GM23248 (cell line): Measurements from ENCODE around the gene NRP1. TPM values are rescaled to one million over a fixed set of nuclear protein-coding genes. Genes with fewer than 3 reads are reported as not detected.

Experiments
- DNase-seq: peaks from one replicate; pipeline ENCODE4 v3.0.0-alpha.2; 2015
- H2AFZ ChIP-seq: fragments of 200-600 bp; sonication (generic); 2 replicates; pipeline ENCODE4 v1.6.1; 2016; ENCODE audit warnings: antibody characterized with exemption
- H3F3A ChIP-seq: fragments of 200-600 bp; sonication (generic); 2 replicates; pipeline ENCODE4 v1.6.1; 2016; ENCODE audit warnings: mild to moderate bottlenecking, antibody characterized with exemption, mixed run types; ENCODE audit not compliant: insufficient read depth
- H3K27ac ChIP-seq: fragments of 200-600 bp; sonication (generic); 2 replicates; pipeline ENCODE4 v1.5.1; 2016; ENCODE audit warnings: mild to moderate bottlenecking
- H3K27me3 ChIP-seq: fragments of 200-600 bp; sonication (generic); replicated peaks from 2 replicates; pipeline ENCODE4 v1.6.1; 2016; ENCODE audit warnings: mild to moderate bottlenecking; ENCODE audit not compliant: insufficient read depth
- H3K36me3 ChIP-seq: fragments of 200-600 bp; sonication (generic); 2 replicates; pipeline ENCODE4 v1.6.1; 2016; ENCODE audit warnings: low read depth, mild to moderate bottlenecking
- H3K4me1 ChIP-seq: fragments of 200-600 bp; sonication (generic); 2 replicates; pipeline ENCODE4 v1.6.1; 2016; ENCODE audit warnings: mild to moderate bottlenecking; ENCODE audit not compliant: insufficient read depth
- H3K4me2 ChIP-seq: fragments of 200-600 bp; sonication (generic); one replicate; pipeline ENCODE4 v1.6.1; 2016; ENCODE audit warnings: mild to moderate bottlenecking; ENCODE audit not compliant: unreplicated experiment
- H3K4me3 ChIP-seq: fragments of 200-600 bp; sonication (generic); 2 replicates; pipeline ENCODE4 v1.5.1; 2016; ENCODE audit warnings: mild to moderate bottlenecking
- H3K79me2 ChIP-seq: fragments of 200-600 bp; sonication (generic); 2 replicates; pipeline ENCODE4 v1.6.1; 2016; ENCODE audit warnings: mild to moderate bottlenecking; ENCODE audit not compliant: insufficient read depth
- H3K9ac ChIP-seq: fragments of 200-600 bp; sonication (generic); 2 replicates; pipeline ENCODE4 v1.6.1; 2016; ENCODE audit warnings: mild to moderate bottlenecking
- H3K9me2 ChIP-seq: fragments of 200-600 bp; sonication (generic); 2 replicates; pipeline ENCODE4 v1.6.1; 2016; ENCODE audit warnings: mixed run types, mild to moderate bottlenecking, moderate library complexity; ENCODE audit not compliant: insufficient read depth
- H3K9me3 ChIP-seq: fragments of 200-600 bp; sonication (generic); one replicate; pipeline ENCODE4 v1.6.1; 2017; ENCODE audit warnings: low read depth
- H4K20me1 ChIP-seq: fragments of 200-600 bp; sonication (generic); 2 replicates; pipeline ENCODE4 v1.6.0; 2016; ENCODE audit not compliant: insufficient read depth
- EZH2 ChIP-seq: fragments of 200-600 bp; sonication (generic); IDR thresholded peaks from 2 replicates; pipeline ENCODE4 v1.6.1; 2018; ENCODE audit warnings: antibody characterized with exemption, mild to moderate bottlenecking; ENCODE audit not compliant: insufficient read depth, poor library complexity, severe bottlenecking
- EZH2phosphoT487 ChIP-seq: fragments of 200-600 bp; sonication (generic); IDR thresholded peaks from 2 replicates; pipeline ENCODE4 v1.6.1; 2018; ENCODE audit warnings: antibody characterized with exemption, moderate library complexity, mild to moderate bottlenecking, low read depth; ENCODE audit not compliant: insufficient read depth
- WGBS, 2 experiments: methylation state at CpG; one replicate each; pipeline ENCODE4 v1.1.6; 2015 to 2017; ENCODE audit warnings: low lambda C conversion rate in 2 of 2, low coverage in 1 of 2; ENCODE audit errors: missing lambda C conversion rate in 2 of 2; 5-methylcytosine and 5-hydroxymethylcytosine counted together
- in situ Hi-C: fragments of 300-500 bp; cut with MboI; formaldehyde crosslinking; loops from 2 replicates; pipeline ENCODE4 v1.15.0; 2020
- polyA plus RNA-seq: library from polyadenylated mRNA; unstranded; fragments of >200 nt; fragmentation: Nextera tagmentation; extraction: Ambion mirVana; gene quantifications from 2 replicates; pipeline ENCODE4 v1.2.1, GENCODE V29; 2016
- total RNA-seq: library from RNA; depleted of rRNA; stranded (reverse); fragments of >200 nt; shearing (Covaris generic); gene quantifications from 2 replicates; pipeline ENCODE4 v1.2.3, GENCODE V29; 2014

Gene NRP1
- total and polyA plus RNA-seq, 2 experiments from 2014 or later: 152 to 175 TPM

GRCh38 chr10:33235951-33236350 is 98.5 kb downstream of the NRP1 start:
- in situ Hi-C loops: no loop called here
- WGBS, 2 experiments: 81 to 83% methylated on average over 3 of the region's 3 CpGs
- Histone ChIP-seq H2AFZ (no peak overlapping the region), H3K4me1 (peaks cover 82% of the 10 kb centered on the region), H3K4me2 (no peak overlapping the region), H3K36me3 (no peaks in the 10 kb centered on the region), H3K27ac (peak overlapping the region; percentile 91), H3F3A (peaks cover 96% of the 10 kb centered on the region), H3K9ac (no peak overlapping the region), H3K79me2 (peaks cover 65% of the 10 kb centered on the region), H3K4me3 (no peak overlapping the region), H3K27me3 (no peaks in the 10 kb centered on the region), H3K9me3 (no peaks in the 10 kb centered on the region), H3K9me2 (no peaks in the 10 kb centered on the region), H4K20me1 (no peaks in the 10 kb centered on the region)
- TF ChIP-seq EZH2 (no peak), EZH2phosphoT487 (no peak)
- DNase-seq: no peak

- Histone ChIP-seq H3K9me2 (no peaks in the 10 kb centered on the region), H2AFZ (no peak overlapping the region), H3K27me3 (no peaks in the 10 kb centered on the region), H3K4me2 (no peak overlapping the region), H3K4me3 (no peak overlapping the region), H3K9ac (0 out of 2 replicates have a peak overlapping the region, but pooled peaks have one; percentile 9), H3K36me3 (no peaks in the 10 kb centered on the region), H3K79me2 (peaks cover 66% of the 10 kb centered on the region), H3K9me3 (no peaks in the 10 kb centered on the region), H3F3A (peaks cover 96% of the 10 kb centered on the region), H4K20me1 (no peaks in the 10 kb centered on the region), H3K4me1 (peaks cover 76% of the 10 kb centered on the region), H3K27ac (peak overlapping the region; percentile 91)
- no peak for DNase-seq
- WGBS, 2 experiments: 59 to 68% methylated on average over 8 of the region's 8 CpGs
- TF ChIP-seq EZH2 (no peak), EZH2phosphoT487 (no peak)
- in situ Hi-C loops: no loop called here
These were observed 99.1 kb downstream of the NRP1 start for GRCh38 chr10:33235251-33235884.

- H3K9me3 ChIP-seq: no peaks in the 10 kb centered on the region
- 0 out of 2 replicates have a peak overlapping the region, but pooled peaks have one; percentile 9 for H3K9ac ChIP-seq
- H3K36me3 ChIP-seq: no peaks in the 10 kb centered on the region
- H3K4me1 ChIP-seq: peaks cover 76% of the 10 kb centered on the region
- H4K20me1 ChIP-seq: no peaks in the 10 kb centered on the region
- H3K4me3 ChIP-seq: no peak overlapping the region
- H3K27ac ChIP-seq: peak overlapping the region; percentile 91
- in situ Hi-C loops: no loop called here
- H3F3A ChIP-seq: peaks cover 96% of the 10 kb centered on the region
- no peak overlapping the region for H2AFZ ChIP-seq
- TF ChIP-seq EZH2phosphoT487 (no peak), EZH2 (no peak)
- DNase-seq: peak; percentile 50
- no peaks in the 10 kb centered on the region for H3K27me3 ChIP-seq
- peaks cover 69% of the 10 kb centered on the region for H3K79me2 ChIP-seq
- WGBS, 2 experiments: 5 to 29% methylated on average over 1 of the region's 1 CpG
- H3K9me2 ChIP-seq: no peaks in the 10 kb centered on the region
- peak overlapping the region; percentile 55 for H3K4me2 ChIP-seq
These were observed 99.6 kb downstream of the NRP1 start for GRCh38 chr10:33234831-33235237.

GRCh38 chr10:33233635-33234034 is 100.8 kb downstream of the NRP1 start:
- H3K36me3 ChIP-seq: no peaks in the 10 kb centered on the region
- no peaks in the 10 kb centered on the region for H3K27me3 ChIP-seq
- H4K20me1 ChIP-seq: no peaks in the 10 kb centered on the region
- no peak for TF ChIP-seq EZH2phosphoT487
- H3K9me3 ChIP-seq: no peaks in the 10 kb centered on the region
- in situ Hi-C loops: no loop called here
- H3K4me1 ChIP-seq: peaks cover 75% of the 10 kb centered on the region
- H3K9ac ChIP-seq: 0 out of 2 replicates have a peak overlapping the region, but pooled peaks have one; percentile 3
- WGBS, 2 experiments: 66 to 70% methylated on average over 3 of the region's 3 CpGs
- H3K9me2 ChIP-seq: no peaks in the 10 kb centered on the region
- DNase-seq: peak; percentile 28
- no peak overlapping the region for H2AFZ ChIP-seq
- peak overlapping the region; percentile 91 for H3K27ac ChIP-seq
- peaks cover 77% of the 10 kb centered on the region for H3K79me2 ChIP-seq
- peak overlapping the region; percentile 55 for H3K4me2 ChIP-seq
- peaks cover 95% of the 10 kb centered on the region for H3F3A ChIP-seq
- no peak overlapping the region for H3K4me3 ChIP-seq

GRCh38 chr10:33233221-33233620 is 101.2 kb downstream of the NRP1 start:
- Histone ChIP-seq H3K9me3 (no peaks in the 10 kb centered on the region), H3K4me3 (no peak overlapping the region), H3K4me1 (peaks cover 71% of the 10 kb centered on the region), H2AFZ (no peak overlapping the region), H3K27me3 (no peaks in the 10 kb centered on the region), H3K79me2 (peaks cover 82% of the 10 kb centered on the region), H3K9me2 (no peaks in the 10 kb centered on the region), H3K4me2 (peak overlapping the region; percentile 55), H3K27ac (peak overlapping the region; percentile 91), H4K20me1 (no peaks in the 10 kb centered on the region), H3F3A (peaks cover 91% of the 10 kb centered on the region), H3K9ac (no peak overlapping the region), H3K36me3 (no peaks in the 10 kb centered on the region)
- DNase-seq: no peak
- WGBS, 2 experiments: 95 to 96% methylated on average over 5 of the region's 5 CpGs
- TF ChIP-seq EZH2phosphoT487 (no peak), EZH2 (no peak)
- in situ Hi-C loops: no loop called here
